B cell (primary cell): ENCODE measurements around the gene SLC27A3. TPM values are rescaled to one million over a fixed set of nuclear protein-coding genes. Genes with fewer than 3 reads are reported as not detected.

Experiments used
- ATAC-seq: fragments of 200-7000 bp; cut with Tn5 transposase; one replicate; pipeline ENCODE4 v1.10.0; 2021; ENCODE audit warnings: low read depth, mild to moderate bottlenecking, moderate number of reproducible peaks, moderate library complexity
- CTCF ChIA-PET: fragments of 350-600 bp; sonication (Branson Sonifier 250); formaldehyde crosslinking; loops from one replicate; lab custom pipeline; 2021; ENCODE audit warnings: antibody characterized with exemption, inconsistent platforms; lab: Charles Lee
- POLR2A ChIA-PET: fragments of 350-600 bp; sonication (Branson Sonifier 250); formaldehyde crosslinking; loops from one replicate; lab custom pipeline; 2021; ENCODE audit warnings: antibody characterized with exemption; lab: Charles Lee
- DNase-seq: peaks from one replicate; pipeline ENCODE4 v3.0.0; 2013
- H2AFZ ChIP-seq: 2 replicates; pipeline ENCODE4 v1.6.1; 2012; ENCODE audit warnings: mild to moderate bottlenecking, low read depth, low read length; ENCODE audit not compliant: insufficient read depth, poor library complexity, severe bottlenecking
- H3K27ac ChIP-seq, 2 donors: 1 replicate in 1 of 2; 2 replicates in 1 of 2; pipeline ENCODE4 v1.5.1; 2012 to 2013; ENCODE audit warnings: low read length in 2 of 2, mild to moderate bottlenecking in 2 of 2, moderate library complexity in 1 of 2
- H3K27me3 ChIP-seq, 4 experiments: fragments of 200-600 bp in 1 of 4; sonication (generic) in 1 of 4; replicated peaks in 1 of 4; 1 replicate in 2 of 4; 2 replicates in 2 of 4; pipeline versions ENCODE4 v1.6.1 to v1.7.0; 2013 to 2016; ENCODE audit warnings: low read length in 3 of 4, mild to moderate bottlenecking in 2 of 4, mixed read lengths in 1 of 4, moderate library complexity in 1 of 4; ENCODE audit not compliant: insufficient read depth in 4 of 4, control insufficient read depth in 3 of 4; ENCODE audit errors: control extremely low read depth in 1 of 4
- H3K36me3 ChIP-seq, 2 experiments: replicated peaks in 1 of 2; 1 replicate in 1 of 2; 2 replicates in 1 of 2; pipeline versions ENCODE4 v1.6.1 to v1.7.1; 2013; ENCODE audit warnings: low read length in 1 of 2; ENCODE audit not compliant: insufficient read depth in 2 of 2, control insufficient read depth in 1 of 2; ENCODE audit errors: control extremely low read depth in 1 of 2, extremely low read depth in 1 of 2
- H3K4me1 ChIP-seq, 2 donors: fragments of 200-600 bp in 1 of 2; sonication (generic) in 1 of 2; 1 replicate in 1 of 2; 2 replicates in 1 of 2; pipeline versions ENCODE4 v1.5.1 to v1.6.1; 2013 to 2017; ENCODE audit warnings: low read length in 2 of 2; ENCODE audit not compliant: control insufficient read depth in 2 of 2, insufficient read depth in 2 of 2
- H3K4me2 ChIP-seq: replicated peaks from 2 replicates; pipeline ENCODE3; 2012; ENCODE audit warnings: mild to moderate bottlenecking, low read depth, low read length; ENCODE audit not compliant: poor library complexity, severe bottlenecking
- H3K4me3 ChIP-seq, 5 experiments: fragments of 200-600 bp in 1 of 5; sonication (generic) in 1 of 5; 1 replicate in 3 of 5; 2 replicates in 2 of 5; pipeline versions ENCODE4 v1.5.1 to v1.7.0; 2011 to 2016; ENCODE audit warnings: low read length in 4 of 5, mild to moderate bottlenecking in 4 of 5, low read depth in 2 of 5, control low read depth in 1 of 5, moderate library complexity in 1 of 5; ENCODE audit not compliant: insufficient read depth in 1 of 5; ENCODE audit errors: control extremely low read depth in 1 of 5, extremely low read depth in 1 of 5
- H3K79me2 ChIP-seq: fragments of 200-600 bp; sonication (generic); one replicate; pipeline ENCODE4 v1.6.0; 2016; ENCODE audit warnings: low read length; ENCODE audit not compliant: control insufficient read depth, insufficient read depth
- H3K9ac ChIP-seq: fragments of 200-600 bp; sonication (generic); 2 replicates; pipeline ENCODE4 v1.6.1; 2017; ENCODE audit warnings: mild to moderate bottlenecking, low read length, moderate library complexity
- H3K9me3 ChIP-seq, 3 donors: one replicate each; pipeline versions ENCODE4 v1.6.1 to v1.7.1; 2013; ENCODE audit warnings: low read length in 2 of 3; ENCODE audit not compliant: control insufficient read depth in 2 of 3, insufficient read depth in 1 of 3; ENCODE audit errors: control extremely low read depth in 1 of 3
- H4K20me1 ChIP-seq: 2 replicates; pipeline ENCODE4 v1.6.0; 2012; ENCODE audit warnings: mild to moderate bottlenecking, low read length; ENCODE audit not compliant: insufficient read depth, control insufficient read depth, poor library complexity, severe bottlenecking
- H3K27ac Mint-ChIP-seq: one replicate; pipeline ENCODE4 v1.8.0; 2021; ENCODE audit warnings: mixed read lengths
- H3K27me3 Mint-ChIP-seq: one replicate; pipeline ENCODE4 v1.8.0; 2021; ENCODE audit warnings: mixed read lengths
- H3K4me1 Mint-ChIP-seq: one replicate; pipeline ENCODE4 v1.8.0; 2021; ENCODE audit warnings: mixed read lengths
- H3K4me3 Mint-ChIP-seq: one replicate; pipeline ENCODE4 v1.8.0; 2021; ENCODE audit warnings: mixed read lengths
- H3K9me3 Mint-ChIP-seq: one replicate; pipeline ENCODE4 v1.8.0; 2022; ENCODE audit warnings: mixed read lengths; ENCODE audit not compliant: insufficient read depth
- CTCF ChIP-seq: fragments of 200-600 bp; IDR thresholded peaks from one replicate; pipeline ENCODE4 v1.8.0; 2022; ENCODE audit warnings: antibody characterized with exemption, mild to moderate bottlenecking
- EZH2 ChIP-seq: IDR thresholded peaks from 2 replicates; pipeline ENCODE4 v1.6.1; 2012; ENCODE audit warnings: borderline replicate concordance, low read depth, mild to moderate bottlenecking, moderate library complexity, low read length; ENCODE audit not compliant: insufficient read depth, poor library complexity, severe bottlenecking
- WGBS: methylation state at CpG from one replicate; pipeline ENCODE4 v1.1.5; 2013; ENCODE audit warnings: missing lambda C conversion rate; ENCODE audit not compliant: insufficient coverage; 5-methylcytosine and 5-hydroxymethylcytosine counted together
- intact Hi-C: fragments of 100-400 bp; cut with micrococcal nuclease; formaldehyde crosslinking; loops from one replicate; pipeline ENCODE4 v1.10.0; 2022
- polyA plus RNA-seq: library from polyadenylated mRNA; depleted of rRNA; stranded (reverse); fragments of >200 nt; gene quantifications from 2 replicates; pipeline ENCODE4 v1.2.3, GENCODE V29; 2012
- total RNA-seq, 2 donors: library from RNA; stranded (reverse); fragments of 120-200 nt in 1 of 2; gene quantifications; 1 replicate in 1 of 2; 2 replicates in 1 of 2; pipeline versions ENCODE4 v1.2.3 to v1.2.4, GENCODE V29; 2013 to 2022

The SLC27A3 gene
- total and polyA plus RNA-seq, 2 donors (not counting 1 experiment from before 2014, with no cell fraction given), result 15.6 to 19.4 TPM

- H3K27me3 ChIP-seq, result no peaks in the 10 kb centered on the region
- no peaks in the 10 kb centered on the region for H3K9me3 ChIP-seq
- Mint-ChIP-seq H3K27me3 (no peaks in the 10 kb centered on the region), H3K4me1 (peaks cover 18% of the 10 kb centered on the region), H3K9me3 (no peaks in the 10 kb centered on the region), H3K27ac (peak overlapping the region; percentile 93), H3K4me3 (peak overlapping the region; percentile 97)
- H3K4me2 ChIP-seq, result peak overlapping the region; percentile 92
- ChIA-PET POLR2A (interaction anchor here (0.6 to 1.6 kb wide), 16 partner anchors 8 to 243 kb away, joined by 3 to 9 read pairs (median 5); partner anchors contain the start of genes CHTOP, DENND4B, GATAD2B and JTB), CTCF (interaction anchor here (0.7 to 1.0 kb wide), 3 partner anchors 10 to 163 kb away, joined by 4 to 6 read pairs (median 4); partner anchors contain the start of gene DENND4B)
- H3K4me1 ChIP-seq, result peaks cover 7 to 23% of the 10 kb centered on the region in 2 donors
- intact Hi-C loops, result loop anchor here (1.0 to 5.0 kb wide), 7 partner anchors 8 to 399 kb away; partner anchors contain the start of genes GATAD2B and SLC27A3
- no peaks in the 10 kb centered on the region for H4K20me1 ChIP-seq
- H2AFZ ChIP-seq, result peak overlapping the region; percentile 85
- H3K9ac ChIP-seq, result peak overlapping the region; percentile 93
- DNase-seq (peak; percentile 95), ATAC-seq (peak; percentile 97)
- H3K27ac ChIP-seq, result peak overlapping the region; percentile 94 to 95
- peak overlapping the region; percentile 44 to 89 (median 76) for H3K4me3 ChIP-seq
- no peaks in the 10 kb centered on the region for H3K36me3 ChIP-seq
- no peaks in the 10 kb centered on the region for H3K79me2 ChIP-seq
- under 1% methylated on average over 50 of the region's 61 CpGs for WGBS
- TF ChIP-seq EZH2 (no peak), CTCF (no peak)
These were observed 8.3 kb downstream of the SLC27A3 start for GRCh38 chr1:153783233-153784190.
